ENCODE results near the gene CLRN2.

CLRN2 gene

GRCh38 chr4:17559709-17560048, 44.7 kb downstream of the CLRN2 start:
- TF ChIP-seq CTCF (conservative IDR thresholded peaks at IDR 0.05; ENCODE audit: low read depth, low read length) = no peak
- Histone ChIP-seq H3K9ac (no peak overlapping the region), H2AFZ (ENCODE audit: low read depth) (no peak overlapping the region), H3K36me3 (ENCODE audit: insufficient read depth) (no peaks in the 10 kb centered on the region), H4K20me1 (ENCODE audit: insufficient read depth) (no peaks in the 10 kb centered on the region), H3K4me2 (no peak overlapping the region), H3K4me3 (IDR thresholded peaks at IDR 0.05; ENCODE audit: insufficient read depth, low read depth, low read length) (no peak overlapping the region), H3K27me3 (ENCODE audit: insufficient read depth, low read depth) (no peaks in the 10 kb centered on the region), H3K79me2 (ENCODE audit: insufficient read depth, low read depth) (no peaks in the 10 kb centered on the region), H3K27ac (no peak overlapping the region), H3K4me1 (ENCODE audit: low read depth, poor library complexity, severe bottlenecking) (peaks cover 9% of the 10 kb centered on the region)

GRCh38 chr4:17560065-17560673, 45.2 kb downstream of the CLRN2 start:
- H3K79me2 ChIP-seq (ENCODE audit: insufficient read depth, low read depth) = no peaks in the 10 kb centered on the region
- H3K4me1 ChIP-seq (ENCODE audit: low read depth, poor library complexity, severe bottlenecking) = peaks cover 8% of the 10 kb centered on the region
- no peak overlapping the region for H3K9ac ChIP-seq
- no peak for TF ChIP-seq CTCF (conservative IDR thresholded peaks at IDR 0.05; ENCODE audit: low read depth, low read length)
- no peak overlapping the region for H2AFZ ChIP-seq (ENCODE audit: low read depth)
- H4K20me1 ChIP-seq (ENCODE audit: insufficient read depth) = no peaks in the 10 kb centered on the region
- H3K27me3 ChIP-seq (ENCODE audit: insufficient read depth, low read depth) = no peaks in the 10 kb centered on the region
- H3K4me3 ChIP-seq (IDR thresholded peaks at IDR 0.05; ENCODE audit: insufficient read depth, low read depth, low read length) = no peak overlapping the region
- H3K27ac ChIP-seq = no peak overlapping the region
- H3K36me3 ChIP-seq (ENCODE audit: insufficient read depth) = no peaks in the 10 kb centered on the region
- H3K4me2 ChIP-seq = no peak overlapping the region

- H4K20me1 ChIP-seq (ENCODE audit: insufficient read depth) = no peaks in the 10 kb centered on the region
- no peaks in the 10 kb centered on the region for H3K79me2 ChIP-seq (ENCODE audit: insufficient read depth, low read depth)
- H3K36me3 ChIP-seq (ENCODE audit: insufficient read depth) = no peaks in the 10 kb centered on the region
- no peak overlapping the region for H3K4me2 ChIP-seq
- H2AFZ ChIP-seq (ENCODE audit: low read depth) = no peak overlapping the region
- TF ChIP-seq CTCF (conservative IDR thresholded peaks at IDR 0.05; ENCODE audit: low read depth, low read length) = no peak
- no peak overlapping the region for H3K27ac ChIP-seq
- H3K4me3 ChIP-seq (IDR thresholded peaks at IDR 0.05; ENCODE audit: insufficient read depth, low read depth, low read length) = no peak overlapping the region
- no peaks in the 10 kb centered on the region for H3K27me3 ChIP-seq (ENCODE audit: insufficient read depth, low read depth)
- H3K4me1 ChIP-seq (ENCODE audit: low read depth, poor library complexity, severe bottlenecking) = peaks cover 6% of the 10 kb centered on the region
- H3K9ac ChIP-seq = no peak overlapping the region
Measured at GRCh38 chr4:17561195-17561909, 46.4 kb downstream of the CLRN2 start.

GRCh38 chr4:17562157-17562556, 47.2 kb downstream of the CLRN2 start:
- no peaks in the 10 kb centered on the region for H3K4me1 ChIP-seq (ENCODE audit: low read depth, poor library complexity, severe bottlenecking)
- no peaks in the 10 kb centered on the region for H3K36me3 ChIP-seq (ENCODE audit: insufficient read depth)
- H3K79me2 ChIP-seq (ENCODE audit: insufficient read depth, low read depth) = no peaks in the 10 kb centered on the region
- TF ChIP-seq CTCF (conservative IDR thresholded peaks at IDR 0.05; ENCODE audit: low read depth, low read length) = no peak
- H3K4me3 ChIP-seq (IDR thresholded peaks at IDR 0.05; ENCODE audit: insufficient read depth, low read depth, low read length) = no peak overlapping the region
- H3K4me2 ChIP-seq = no peak overlapping the region
- H3K9ac ChIP-seq = no peak overlapping the region
- H4K20me1 ChIP-seq (ENCODE audit: insufficient read depth) = no peaks in the 10 kb centered on the region
- H3K27me3 ChIP-seq (ENCODE audit: insufficient read depth, low read depth) = no peaks in the 10 kb centered on the region
- H2AFZ ChIP-seq (ENCODE audit: low read depth) = no peak overlapping the region
- no peak overlapping the region for H3K27ac ChIP-seq

Data from KMS-11 (cell line).